IPS-15b (cell line): ENCODE results near the gene TMC1.

Experiments used
- H3K27me3 ChIP-seq: one replicate; pipeline ENCODE4 v1.6.1; 2013; ENCODE audit warnings: low read length; ENCODE audit not compliant: control insufficient read depth, insufficient read depth
- H3K36me3 ChIP-seq: one replicate; pipeline ENCODE4 v1.6.1; 2013; ENCODE audit warnings: low read length; ENCODE audit not compliant: control insufficient read depth, insufficient read depth
- H3K4me1 ChIP-seq: one replicate; pipeline ENCODE4 v1.6.1; 2013; ENCODE audit warnings: mild to moderate bottlenecking, low read length; ENCODE audit not compliant: control insufficient read depth, insufficient read depth
- H3K4me3 ChIP-seq: one replicate; pipeline ENCODE4 v1.5.1; 2013; ENCODE audit warnings: low read depth, low read length
- H3K9ac ChIP-seq: one replicate; pipeline ENCODE4 v1.6.1; 2013; ENCODE audit warnings: low read depth, mild to moderate bottlenecking, low read length
- H3K9me3 ChIP-seq: one replicate; pipeline ENCODE4 v1.6.1; 2013; ENCODE audit warnings: mild to moderate bottlenecking, low read length; ENCODE audit not compliant: control insufficient read depth, insufficient read depth

Gene TMC1

DNA sequence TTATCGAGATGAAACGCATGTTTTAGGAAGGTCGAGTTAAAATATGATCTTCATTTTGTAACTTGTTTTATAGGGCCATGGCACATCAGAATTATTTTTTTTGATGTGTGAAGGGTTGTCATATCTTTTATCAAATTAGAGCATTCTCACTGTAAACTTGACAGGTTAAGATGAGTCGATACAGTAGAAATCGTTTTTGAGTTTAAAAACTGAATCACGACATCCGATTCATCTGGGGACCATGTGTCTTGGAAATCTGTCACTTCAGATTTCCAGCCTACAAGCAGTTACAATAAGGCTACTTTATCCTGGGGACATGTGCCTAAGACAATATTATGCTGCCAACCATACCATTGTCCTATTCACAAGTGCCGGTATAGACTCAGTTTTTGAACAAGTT is 295.3 kb downstream of the TMC1 start:
- H3K4me3 ChIP-seq, result no peak overlapping the region
- H3K36me3 ChIP-seq, result no peaks in the 10 kb centered on the region
- H3K9ac ChIP-seq, result no peak overlapping the region
- no peaks in the 10 kb centered on the region for H3K27me3 ChIP-seq
- no peaks in the 10 kb centered on the region for H3K9me3 ChIP-seq
- no peaks in the 10 kb centered on the region for H3K4me1 ChIP-seq

GRCh38 chr9:72817413-72817812 is 296.0 kb downstream of the TMC1 start:
- Histone ChIP-seq H3K4me3 (no peak overlapping the region), H3K9me3 (no peaks in the 10 kb centered on the region), H3K4me1 (no peaks in the 10 kb centered on the region), H3K27me3 (no peaks in the 10 kb centered on the region), H3K9ac (no peak overlapping the region), H3K36me3 (no peaks in the 10 kb centered on the region)

GRCh38 chr9:72818385-72818784 is 297.0 kb downstream of the TMC1 start:
- H3K9ac ChIP-seq, result no peak overlapping the region
- H3K4me1 ChIP-seq, result no peaks in the 10 kb centered on the region
- H3K9me3 ChIP-seq, result no peaks in the 10 kb centered on the region
- no peaks in the 10 kb centered on the region for H3K36me3 ChIP-seq
- H3K27me3 ChIP-seq, result no peaks in the 10 kb centered on the region
- H3K4me3 ChIP-seq, result no peak overlapping the region

DNA sequence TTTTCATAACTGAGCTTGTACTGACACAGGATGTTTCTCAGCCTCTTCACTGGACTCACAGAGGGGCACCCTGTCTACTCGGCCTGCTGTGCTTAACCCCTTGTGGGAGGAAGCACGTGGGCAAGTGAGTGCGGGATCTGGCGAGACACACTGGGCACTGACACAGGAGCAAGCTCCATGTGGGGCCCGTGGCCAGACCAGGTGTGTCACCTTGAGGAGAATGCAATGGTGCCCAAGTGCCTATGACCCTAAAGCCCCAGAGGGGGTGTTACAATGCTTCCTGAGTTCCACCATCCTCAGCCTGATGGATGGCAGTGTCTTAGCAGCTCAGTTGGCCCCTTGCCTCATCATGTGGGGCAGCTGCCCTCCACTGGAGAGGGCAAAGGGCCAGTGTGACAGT is 302.6 kb downstream of the TMC1 start:
- no peak overlapping the region for H3K4me3 ChIP-seq
- H3K27me3 ChIP-seq, result no peaks in the 10 kb centered on the region
- H3K36me3 ChIP-seq, result no peaks in the 10 kb centered on the region
- no peaks in the 10 kb centered on the region for H3K4me1 ChIP-seq
- H3K9me3 ChIP-seq, result no peaks in the 10 kb centered on the region
- no peak overlapping the region for H3K9ac ChIP-seq

- H3K4me3 ChIP-seq, result no peak overlapping the region
- H3K9ac ChIP-seq, result no peak overlapping the region
- no peaks in the 10 kb centered on the region for H3K4me1 ChIP-seq
- no peaks in the 10 kb centered on the region for H3K27me3 ChIP-seq
- no peaks in the 10 kb centered on the region for H3K9me3 ChIP-seq
- no peaks in the 10 kb centered on the region for H3K36me3 ChIP-seq
Measured at GRCh38 chr9:72826996-72827949, 305.9 kb downstream of the TMC1 start.

DNA sequence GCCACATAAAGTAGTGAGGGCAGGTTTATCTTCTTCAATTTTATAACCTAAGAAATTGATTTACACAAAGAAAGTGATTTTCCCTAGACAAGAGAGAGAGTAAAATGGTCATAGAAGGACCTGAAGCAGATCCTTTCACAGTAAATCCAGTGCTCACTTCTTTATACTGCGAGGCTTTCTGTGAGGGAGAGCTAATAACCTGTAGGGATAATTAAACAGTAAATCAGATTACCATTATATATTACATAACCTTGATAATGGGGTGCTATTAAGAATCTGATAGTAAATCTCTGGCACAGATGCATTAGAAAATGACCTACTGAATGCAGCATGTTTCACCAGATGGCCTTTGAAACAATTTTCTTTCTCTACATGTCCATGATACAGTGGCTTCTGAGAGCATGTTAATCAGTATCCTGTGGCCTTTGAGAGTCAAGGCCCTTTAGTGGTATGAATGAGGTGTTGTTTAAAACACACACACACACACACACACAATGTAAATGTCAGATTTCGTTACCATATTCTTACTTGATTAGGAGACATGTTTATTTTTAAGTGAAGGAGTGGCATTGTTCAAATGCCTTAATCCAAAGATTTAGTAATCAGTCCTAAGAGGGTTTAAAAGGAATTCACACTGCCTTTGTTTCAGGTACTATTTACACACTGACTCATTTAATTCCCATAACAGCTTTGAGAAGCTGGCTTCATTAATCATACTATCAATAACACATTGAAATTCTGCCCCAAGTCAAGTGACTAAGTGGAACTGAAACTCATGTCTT is 306.7 kb downstream of the TMC1 start:
- Histone ChIP-seq H3K27me3 (no peaks in the 10 kb centered on the region), H3K4me3 (no peak overlapping the region), H3K9ac (no peak overlapping the region), H3K9me3 (no peaks in the 10 kb centered on the region), H3K4me1 (no peaks in the 10 kb centered on the region), H3K36me3 (no peaks in the 10 kb centered on the region)

DNA sequence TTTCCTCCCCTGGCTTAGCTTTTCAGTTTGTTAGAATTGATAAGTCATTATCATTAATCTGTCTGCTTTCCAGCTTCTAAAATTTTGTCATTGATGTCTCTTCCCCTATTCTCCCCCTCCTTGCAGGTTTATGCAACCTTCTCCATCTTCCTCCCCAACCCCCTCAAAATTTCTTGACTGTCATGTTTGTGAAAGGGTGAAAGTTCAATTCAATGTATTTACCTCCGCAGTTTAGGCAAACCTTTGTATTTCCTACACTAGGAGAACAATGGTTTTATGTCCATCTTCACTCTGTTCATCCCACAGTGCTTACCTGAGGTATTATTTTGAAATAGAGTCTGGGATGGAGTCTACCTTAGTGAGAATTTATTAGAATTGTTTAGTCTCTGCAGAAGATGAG is 313.6 kb downstream of the TMC1 start:
- no peaks in the 10 kb centered on the region for H3K36me3 ChIP-seq
- H3K4me3 ChIP-seq, result no peak overlapping the region
- no peak overlapping the region for H3K9ac ChIP-seq
- no peaks in the 10 kb centered on the region for H3K9me3 ChIP-seq
- no peaks in the 10 kb centered on the region for H3K4me1 ChIP-seq
- no peaks in the 10 kb centered on the region for H3K27me3 ChIP-seq

DNA sequence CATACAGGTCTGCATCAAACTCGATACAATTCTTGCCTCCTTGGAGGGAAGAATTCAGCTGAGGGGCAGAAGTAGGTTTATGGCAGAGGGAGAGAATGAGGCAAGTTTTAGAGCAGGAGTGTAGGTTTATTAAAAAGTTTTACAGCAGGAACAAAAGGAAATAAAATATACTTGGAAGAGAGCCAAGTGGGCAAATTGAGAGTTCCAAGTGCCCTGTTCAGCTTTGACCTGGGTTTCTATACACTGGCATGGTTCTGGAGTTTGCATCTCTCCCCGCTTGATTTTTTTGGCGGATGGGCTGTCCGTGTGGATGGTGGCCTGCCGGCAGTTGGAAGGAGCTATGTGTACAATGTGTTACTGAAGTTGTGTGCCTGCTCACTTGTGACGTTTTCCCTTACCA is 315.4 kb downstream of the TMC1 start:
- Histone ChIP-seq H3K9ac (no peak overlapping the region), H3K4me1 (no peaks in the 10 kb centered on the region), H3K9me3 (no peaks in the 10 kb centered on the region), H3K4me3 (no peak overlapping the region), H3K36me3 (no peaks in the 10 kb centered on the region), H3K27me3 (no peaks in the 10 kb centered on the region)

DNA sequence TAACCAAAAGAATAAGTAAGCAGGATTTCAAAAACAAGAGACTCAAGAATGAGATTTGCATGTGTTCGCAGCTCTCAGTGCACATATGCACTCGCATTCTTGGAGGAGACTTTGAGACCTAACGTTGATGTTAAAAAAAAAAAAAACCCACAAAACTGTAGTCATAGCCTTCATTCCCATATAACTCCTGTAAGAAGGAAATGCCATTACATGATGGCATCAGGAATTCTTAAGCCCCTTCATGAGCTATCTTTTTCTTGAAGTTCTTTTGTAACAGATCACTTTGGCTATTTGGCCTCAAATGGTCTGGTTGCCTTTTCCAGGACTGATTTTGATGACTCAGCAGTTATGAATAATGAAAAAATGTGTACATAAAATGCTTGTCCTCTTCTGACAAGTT is 317.7 kb downstream of the TMC1 start:
- Histone ChIP-seq H3K9me3 (no peaks in the 10 kb centered on the region), H3K4me3 (no peak overlapping the region), H3K4me1 (peaks cover 2% of the 10 kb centered on the region), H3K36me3 (no peaks in the 10 kb centered on the region), H3K9ac (no peak overlapping the region), H3K27me3 (no peaks in the 10 kb centered on the region)

DNA sequence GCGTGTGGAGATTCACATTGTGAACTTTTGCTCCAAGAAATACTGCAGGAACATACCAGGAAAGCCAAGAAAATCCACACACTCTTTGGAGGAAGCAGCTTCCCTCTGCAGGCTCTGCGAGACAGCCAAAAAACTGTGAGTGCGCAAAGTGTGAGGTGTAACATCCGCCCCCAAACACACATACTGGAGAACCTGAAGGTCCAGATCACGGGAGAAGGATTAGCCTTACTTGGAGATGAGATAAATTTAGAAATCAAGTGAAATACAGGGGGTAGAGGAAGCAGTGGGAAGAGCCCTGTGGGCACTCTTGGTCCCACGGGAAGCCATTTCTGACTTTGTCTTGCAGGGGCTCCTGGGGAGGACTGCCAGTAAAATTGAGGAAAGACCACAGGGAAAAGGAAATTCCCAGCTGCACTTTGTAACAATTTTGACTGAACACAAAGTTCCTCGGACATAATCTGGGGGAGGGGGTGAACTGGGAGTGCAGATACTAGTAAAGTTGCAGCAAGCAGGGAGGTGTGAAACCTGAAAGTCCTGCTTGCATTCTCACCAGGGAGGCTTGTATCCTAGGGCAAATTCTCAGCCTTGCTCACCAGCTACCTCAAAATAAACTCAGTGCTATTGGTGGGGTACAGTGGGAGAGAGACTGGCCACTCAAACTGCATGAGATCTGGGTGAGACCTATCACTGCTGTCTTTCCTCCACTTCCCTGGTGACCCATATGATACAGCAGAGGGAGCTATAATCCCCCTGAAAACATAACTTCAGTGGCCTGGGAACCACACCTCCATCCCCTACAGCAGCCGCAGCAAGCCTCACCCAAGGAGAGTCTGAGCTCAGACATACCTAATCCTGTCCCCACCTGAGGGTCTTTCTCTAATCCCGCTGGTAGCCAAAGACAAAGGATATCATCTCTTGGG is 322.4 kb downstream of the TMC1 start:
- Histone ChIP-seq H3K9ac (no peak overlapping the region), H3K9me3 (no peaks in the 10 kb centered on the region), H3K36me3 (no peaks in the 10 kb centered on the region), H3K27me3 (no peaks in the 10 kb centered on the region), H3K4me3 (no peak overlapping the region), H3K4me1 (peaks cover 2% of the 10 kb centered on the region)

DNA sequence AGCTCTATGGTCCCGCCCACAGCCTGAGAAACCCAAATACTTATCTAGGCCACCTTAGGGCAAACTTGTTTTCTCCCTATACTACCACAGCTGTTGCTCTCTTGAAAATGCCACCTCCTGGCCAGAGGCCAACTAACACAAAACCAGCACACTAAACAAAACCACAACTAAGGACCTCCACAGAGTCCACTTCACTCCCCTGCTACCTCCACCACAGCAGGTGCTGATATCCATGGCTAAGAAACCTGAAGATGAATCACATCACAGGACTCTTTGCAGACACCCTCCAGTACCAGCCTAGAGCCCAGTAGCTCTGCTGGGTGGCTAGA is 323.0 kb downstream of the TMC1 start:
- H3K36me3 ChIP-seq, result no peaks in the 10 kb centered on the region
- H3K4me3 ChIP-seq, result no peak overlapping the region
- no peaks in the 10 kb centered on the region for H3K27me3 ChIP-seq
- H3K4me1 ChIP-seq, result peaks cover 2% of the 10 kb centered on the region
- H3K9me3 ChIP-seq, result no peaks in the 10 kb centered on the region
- no peak overlapping the region for H3K9ac ChIP-seq
